OCI-LY1 (cell line): ENCODE data around the gene ADARB2.
A peak's percentile ranks its signal among the peaks of the same experiment; 100 is the strongest.

Source experiments
- H2AFZ ChIP-seq: fragments of 200-600 bp; sonication (generic), shearing (Covaris generic); 2 replicates; pipeline ENCODE4 v1.6.0; 2014; ENCODE audit warnings: antibody characterized with exemption, mild to moderate bottlenecking, low read length
- H3F3A ChIP-seq: fragments of 200-600 bp; sonication (generic), shearing (Covaris generic); 2 replicates; pipeline ENCODE4 v1.6.0; 2014; ENCODE audit warnings: mild to moderate bottlenecking, antibody characterized with exemption, low read length, moderate library complexity; ENCODE audit not compliant: insufficient read depth
- H3K27ac ChIP-seq: fragments of 200-600 bp; sonication (generic); 2 replicates; pipeline ENCODE4 v1.5.1; 2014; ENCODE audit warnings: low read length, mixed run types, mild to moderate bottlenecking, low read depth; ENCODE audit not compliant: poor library complexity, severe bottlenecking
- H3K27me3 ChIP-seq: fragments of 200-600 bp; sonication (generic); 2 replicates; pipeline ENCODE4 v1.6.0; 2014; ENCODE audit warnings: antibody characterized with exemption, mild to moderate bottlenecking, low read length, moderate library complexity; ENCODE audit not compliant: insufficient read depth
- H3K36me3 ChIP-seq: fragments of 200-600 bp; sonication (generic); 2 replicates; pipeline ENCODE4 v1.6.1; 2014; ENCODE audit warnings: mild to moderate bottlenecking, antibody characterized with exemption, low read length, moderate library complexity, mixed read lengths; ENCODE audit not compliant: insufficient read depth
- H3K4me1 ChIP-seq: fragments of 200-600 bp; sonication (generic); 2 replicates; pipeline ENCODE4 v1.5.1; 2014; ENCODE audit warnings: mild to moderate bottlenecking, low read length, moderate library complexity; ENCODE audit not compliant: insufficient read depth, severe bottlenecking
- H3K4me2 ChIP-seq: fragments of 200-600 bp; sonication (generic), shearing (Covaris generic); 2 replicates; pipeline ENCODE4 v1.6.1; 2014; ENCODE audit warnings: low read length
- H3K4me3 ChIP-seq: fragments of 200-600 bp; sonication (generic); 2 replicates; pipeline ENCODE4 v1.5.1; 2014; ENCODE audit warnings: low read length, low read depth, mild to moderate bottlenecking, mixed read lengths; ENCODE audit not compliant: poor library complexity, severe bottlenecking
- H3K79me2 ChIP-seq: fragments of 200-600 bp; shearing (Covaris generic); 2 replicates; pipeline ENCODE4 v1.6.1; 2016; ENCODE audit warnings: mixed run types, low read length, mixed read lengths; ENCODE audit not compliant: insufficient read depth
- H3K9ac ChIP-seq: fragments of 200-600 bp; sonication (generic), shearing (Covaris generic); 2 replicates; pipeline ENCODE4 v1.6.1; 2014; ENCODE audit warnings: mild to moderate bottlenecking, low read length, mixed read lengths
- H3K9me2 ChIP-seq: fragments of 200-600 bp; sonication (generic), shearing (Covaris generic); 2 replicates; pipeline ENCODE4 v1.6.1; 2014; ENCODE audit warnings: low read depth, mild to moderate bottlenecking, low read length, mixed read lengths
- H3K9me3 ChIP-seq: fragments of 200-600 bp; shearing (Covaris generic); 2 replicates; pipeline ENCODE4 v1.6.1; 2014; ENCODE audit warnings: low read length, mixed read lengths
- H4K20me1 ChIP-seq: fragments of 200-600 bp; sonication (generic), shearing (Covaris generic); 2 replicates; pipeline ENCODE4 v1.6.0; 2016; ENCODE audit warnings: mild to moderate bottlenecking, low read length; ENCODE audit not compliant: insufficient read depth
- CTCF ChIP-seq: fragments of 200-600 bp; sonication (generic), shearing (Covaris generic); IDR thresholded peaks from 2 replicates; pipeline ENCODE4 v1.5.1; 2017; ENCODE audit warnings: mild to moderate bottlenecking, antibody characterized with exemption, low read length, moderate library complexity, mixed read lengths
- EZH2 ChIP-seq: fragments of 200-600 bp; sonication (generic), shearing (Covaris generic); IDR thresholded peaks from 2 replicates; pipeline ENCODE4 v1.8.0; 2017; ENCODE audit warnings: borderline replicate concordance, mixed run types, mild to moderate bottlenecking, antibody characterized with exemption, low read length, moderate library complexity, mixed read lengths

ADARB2 gene

GRCh38 chr10:1381339-1381738 is 356.0 kb downstream of the ADARB2 start:
- no peak overlapping the region for H2AFZ ChIP-seq
- H3K4me2 ChIP-seq: no peak overlapping the region
- peaks cover 4% of the 10 kb centered on the region; the same call in 1 of the 2 replicates for H3K9me3 ChIP-seq
- H3K36me3 ChIP-seq: no peaks in the 10 kb centered on the region
- no peaks in the 10 kb centered on the region for H3K9me2 ChIP-seq
- H3K27ac ChIP-seq: no peak overlapping the region
- TF ChIP-seq EZH2: no peak
- TF ChIP-seq CTCF: no peak
- H3K4me1 ChIP-seq: no peaks in the 10 kb centered on the region
- H3F3A ChIP-seq: no peaks in the 10 kb centered on the region
- peaks cover 3% of the 10 kb centered on the region; the same call in 1 of the 2 replicates for H3K27me3 ChIP-seq
- no peaks in the 10 kb centered on the region for H4K20me1 ChIP-seq
- H3K4me3 ChIP-seq: no peak overlapping the region
- no peaks in the 10 kb centered on the region for H3K79me2 ChIP-seq
- no peak overlapping the region for H3K9ac ChIP-seq

- TF ChIP-seq EZH2 (no peak), CTCF (no peak)
- Histone ChIP-seq H4K20me1 (no peaks in the 10 kb centered on the region), H3K4me2 (no peak overlapping the region), H3K9me2 (no peaks in the 10 kb centered on the region), H3K4me1 (no peaks in the 10 kb centered on the region), H3K27ac (no peak overlapping the region), H3K36me3 (no peaks in the 10 kb centered on the region), H3K79me2 (no peaks in the 10 kb centered on the region), H3K27me3 (peaks cover 3% of the 10 kb centered on the region; the same call in 1 of the 2 replicates), H3K9me3 (no peaks in the 10 kb centered on the region), H3F3A (no peaks in the 10 kb centered on the region), H3K4me3 (no peak overlapping the region), H2AFZ (no peak overlapping the region), H3K9ac (no peak overlapping the region)
These were observed 357.1 kb downstream of the ADARB2 start for GRCh38 chr10:1380088-1380671.

- H3K79me2 ChIP-seq: no peaks in the 10 kb centered on the region
- H3F3A ChIP-seq: no peaks in the 10 kb centered on the region
- H3K27ac ChIP-seq: no peak overlapping the region
- H3K4me3 ChIP-seq: no peak overlapping the region
- peaks cover 3% of the 10 kb centered on the region; the same call in 1 of the 2 replicates for H3K27me3 ChIP-seq
- TF ChIP-seq CTCF (peak; percentile 64), EZH2 (no peak)
- H3K9me2 ChIP-seq: no peaks in the 10 kb centered on the region
- H3K9ac ChIP-seq: no peak overlapping the region
- no peak overlapping the region for H3K4me2 ChIP-seq
- H3K4me1 ChIP-seq: no peaks in the 10 kb centered on the region
- no peaks in the 10 kb centered on the region for H3K36me3 ChIP-seq
- no peak overlapping the region for H2AFZ ChIP-seq
- H3K9me3 ChIP-seq: no peaks in the 10 kb centered on the region
- H4K20me1 ChIP-seq: no peaks in the 10 kb centered on the region
These were observed 357.7 kb downstream of the ADARB2 start for GRCh38 chr10:1379601-1380000.
